WTC11 (cell line): Measurements from ENCODE around the gene DCAF11. TPM values are rescaled to one million over a fixed set of nuclear protein-coding genes. Genes with fewer than 3 reads are reported as not detected.
A peak's percentile ranks its signal among the peaks of the same experiment; 100 is the strongest.

Experiments used
- ATAC-seq: fragments of 200-7000 bp; cut with Tn5 transposase; 2 replicates; pipeline ENCODE4 v1.10.0; 2021; ENCODE audit warnings: mild to moderate bottlenecking, moderate library complexity
- CTCF ChIA-PET: fragments of 300-600 bp; sonication (Branson Sonifier 250); formaldehyde crosslinking; loops from one replicate; lab custom pipeline; 2021; ENCODE audit warnings: antibody characterized with exemption; lab: Charles Lee
- POLR2A ChIA-PET: fragments of 350-600 bp; sonication (Branson Sonifier 250); formaldehyde crosslinking; loops from one replicate; lab custom pipeline; 2021; ENCODE audit warnings: antibody characterized with exemption; lab: Charles Lee
- DNase-seq: peaks from one replicate; pipeline ENCODE4 v3.0.0; 2021; ENCODE audit warnings: low spot score
- H3K27ac Mint-ChIP-seq: 2 replicates; pipeline ENCODE4 v1.8.0; 2021; ENCODE audit warnings: mixed read lengths
- H3K27me3 Mint-ChIP-seq: 2 replicates; pipeline ENCODE4 v1.8.0; 2021; ENCODE audit warnings: low read depth, mild to moderate bottlenecking, moderate library complexity, mixed read lengths
- H3K36me3 Mint-ChIP-seq: 2 replicates; pipeline ENCODE4 v1.8.0; 2021; ENCODE audit warnings: mixed read lengths
- H3K4me1 Mint-ChIP-seq: 2 replicates; pipeline ENCODE4 v1.8.0; 2022; ENCODE audit warnings: mixed read lengths
- H3K4me3 Mint-ChIP-seq: 2 replicates; pipeline ENCODE4 v1.8.0; 2021; ENCODE audit warnings: mild to moderate bottlenecking, moderate library complexity, mixed read lengths
- H3K9me3 Mint-ChIP-seq: 2 replicates; pipeline ENCODE4 v1.8.0; 2021; ENCODE audit warnings: mixed read lengths
- AR ChIP-seq: fragments of 250-450 bp; sonication (Bioruptor Pico); IDR thresholded peaks from 2 replicates; pipeline ENCODE4 v1.9.0; 2021; ENCODE audit warnings: mild to moderate bottlenecking
- CTCF ChIP-seq: fragments of 200-600 bp; IDR thresholded peaks from 2 replicates; pipeline ENCODE4 v1.8.0; 2022; ENCODE audit warnings: antibody characterized with exemption
- FOXP1 ChIP-seq: sonication (generic); formaldehyde crosslinking; IDR thresholded peaks from 2 replicates; pipeline ENCODE4 v1.8.0; 2022; ENCODE audit warnings: missing genetic modification reagents, mild to moderate bottlenecking, moderate library complexity, borderline replicate concordance
- GTF2I ChIP-seq: fragments of 250-450 bp; sonication (Bioruptor Pico); conservative IDR thresholded peaks from 2 replicates; pipeline ENCODE4 v1.4.0; 2021; ENCODE audit warnings: mild to moderate bottlenecking
- IRF1 ChIP-seq: sonication (generic); formaldehyde crosslinking; IDR thresholded peaks from 2 replicates; pipeline ENCODE4 v1.8.0; 2023; ENCODE audit warnings: missing genetic modification reagents
- MAX ChIP-seq: sonication (generic); formaldehyde crosslinking; IDR thresholded peaks from 2 replicates; pipeline ENCODE4 v1.8.0; 2022; ENCODE audit warnings: mild to moderate bottlenecking, missing genetic modification reagents
- MLX ChIP-seq: sonication (generic); formaldehyde crosslinking; IDR thresholded peaks from 2 replicates; pipeline ENCODE4 v1.8.1; 2023; ENCODE audit warnings: mild to moderate bottlenecking, missing genetic modification reagents, moderate library complexity
- MXD4 ChIP-seq: fragments of 250-450 bp; sonication (Bioruptor Pico); IDR thresholded peaks from 2 replicates; pipeline ENCODE4 v1.8.0; 2021; ENCODE audit warnings: mild to moderate bottlenecking, moderate library complexity, borderline replicate concordance
- NFE2L1 ChIP-seq: sonication (generic); formaldehyde crosslinking; IDR thresholded peaks from 2 replicates; pipeline ENCODE4 v1.8.1; 2023; ENCODE audit warnings: missing genetic modification reagents
- NR3C1 ChIP-seq: sonication (generic); formaldehyde crosslinking; conservative IDR thresholded peaks from 2 replicates; pipeline ENCODE4 v1.8.1; 2023; ENCODE audit warnings: low read depth, mild to moderate bottlenecking, missing genetic modification reagents
- PREB ChIP-seq: sonication (generic); formaldehyde crosslinking; IDR thresholded peaks from 2 replicates; pipeline ENCODE4 v1.8.1; 2022; ENCODE audit warnings: mild to moderate bottlenecking, missing genetic modification reagents, moderate library complexity, borderline replicate concordance
- RELA ChIP-seq: sonication (generic); formaldehyde crosslinking; IDR thresholded peaks from 2 replicates; pipeline ENCODE4 v1.8.1; 2022; ENCODE audit warnings: missing genetic modification reagents, mild to moderate bottlenecking, borderline replicate concordance
- SP1 ChIP-seq: sonication (generic); formaldehyde crosslinking; conservative IDR thresholded peaks from 2 replicates; pipeline ENCODE4 v1.8.1; 2022; ENCODE audit warnings: missing genetic modification reagents
- TP53 ChIP-seq: sonication (generic); formaldehyde crosslinking; IDR thresholded peaks from 2 replicates; pipeline ENCODE4 v1.8.1; 2023; ENCODE audit warnings: mild to moderate bottlenecking, missing genetic modification reagents
- ZNF121 ChIP-seq: sonication (generic); formaldehyde crosslinking; IDR thresholded peaks from 2 replicates; pipeline ENCODE4 v1.8.0; 2023; ENCODE audit warnings: missing genetic modification reagents
- ZNF416 ChIP-seq: fragments of 250-450 bp; sonication (Bioruptor Pico); IDR thresholded peaks from 2 replicates; pipeline ENCODE4 v1.9.0; 2021; ENCODE audit warnings: mild to moderate bottlenecking, inconsistent platforms
- ZNF671 ChIP-seq: fragments of 250-450 bp; sonication (Bioruptor Pico); IDR thresholded peaks from 2 replicates; pipeline ENCODE4 v1.8.0; 2021; ENCODE audit warnings: mild to moderate bottlenecking
- total RNA-seq: library from RNA; stranded (reverse); gene quantifications from 3 replicates; pipeline ENCODE4 v1.2.3, GENCODE V29; 2021

DCAF11 gene
- total RNA-seq, 1 experiment from 2014 or later = 73.6 TPM

GRCh38 chr14:24100197-24100981, 14.2 kb upstream of the DCAF11 start:
- Mint-ChIP-seq H3K27ac (no peak overlapping the region), H3K27me3 (no peaks in the 10 kb centered on the region), H3K9me3 (peaks cover 22% of the 10 kb centered on the region)
- no peak for DNase-seq
- POLR2A ChIA-PET = interaction anchor here (1.1 kb wide), 1 partner anchor 9 kb away, joined by 3 read pairs; no protein-coding TSS in a partner anchor
- TF ChIP-seq RELA (CRISPR knock-in tag) = no peak
- no peak for TF ChIP-seq AR (CRISPR knock-in tag)
- TF ChIP-seq PREB (CRISPR knock-in tag) = 0 out of 2 replicates have a peak, but pooled peaks have one; percentile 26
- no peak for TF ChIP-seq TP53
- no peak for TF ChIP-seq ZNF671 (CRISPR knock-in tag)
- no peak for TF ChIP-seq CTCF
- TF ChIP-seq, all 79 proteins: peak for 1
- no peak for ATAC-seq
- CTCF ChIA-PET = interaction anchor here (1.0 to 1.3 kb wide), 2 partner anchors 8 to 15 kb away, joined by 3 to 7 read pairs; partner anchors contain the start of gene NRL
- Mint-ChIP-seq H3K4me1 (peaks cover 7% of the 10 kb centered on the region), H3K4me3 (no peak overlapping the region), H3K36me3 (peaks cover 56% of the 10 kb centered on the region)

GRCh38 chr14:24100982-24101494, 13.5 kb upstream of the DCAF11 start:
- H3K27me3 Mint-ChIP-seq = no peaks in the 10 kb centered on the region; the same call in 1 of the 2 replicates
- peaks cover 55% of the 10 kb centered on the region for H3K36me3 Mint-ChIP-seq
- DNase-seq = no peak
- H3K4me3 Mint-ChIP-seq = no peak overlapping the region
- ChIA-PET CTCF (interaction anchor here (1.0 to 1.3 kb wide), 2 partner anchors 8 to 14 kb away, joined by 3 to 7 read pairs; partner anchors contain the start of gene NRL), POLR2A (interaction anchor here (1.1 kb wide), 1 partner anchor 8 kb away, joined by 3 read pairs; no protein-coding TSS in a partner anchor)
- H3K4me1 Mint-ChIP-seq = 0 out of 2 replicates have a peak, but pooled peaks cover 2% of the 10 kb centered on the region
- no peak overlapping the region for H3K27ac Mint-ChIP-seq
- peaks cover 26% of the 10 kb centered on the region for H3K9me3 Mint-ChIP-seq
- no peak for TF ChIP-seq SP1 (CRISPR knock-in tag)
- TF ChIP-seq NR3C1 = no peak
- no peak for TF ChIP-seq MXD4 (CRISPR knock-in tag)
- ATAC-seq = no peak

- Mint-ChIP-seq H3K27ac (no peak overlapping the region), H3K4me3 (no peak overlapping the region), H3K9me3 (peaks cover 27% of the 10 kb centered on the region), H3K27me3 (no peaks in the 10 kb centered on the region; the same call in 1 of the 2 replicates), H3K36me3 (peaks cover 49% of the 10 kb centered on the region), H3K4me1 (no peaks in the 10 kb centered on the region)
- DNase-seq = no peak
- no peak for ATAC-seq
- ChIA-PET CTCF (interaction anchor here (1.0 kb wide), 1 partner anchor 44 kb away, joined by 3 read pairs; no protein-coding TSS in a partner anchor), POLR2A (interaction anchor here (0.6 to 5.7 kb wide), 4 partner anchors 8 to 30 kb away, joined by 3 to 29 read pairs (median 6); partner anchors contain the start of genes DCAF11, NRL and PCK2)
- no peak for TF ChIP-seq GTF2I (CRISPR knock-in tag)
- TF ChIP-seq NFE2L1 (CRISPR knock-in tag) = no peak
- no peak for TF ChIP-seq FOXP1
- TF ChIP-seq ZNF416 (CRISPR knock-in tag) = no peak
- no peak for TF ChIP-seq NR3C1
- TF ChIP-seq ZNF121 (CRISPR knock-in tag) = no peak
- TF ChIP-seq ZNF671 (CRISPR knock-in tag) = no peak
- TF ChIP-seq AR (CRISPR knock-in tag) = no peak
- TF ChIP-seq IRF1 (CRISPR knock-in tag) = no peak
- TF ChIP-seq MAX (CRISPR knock-in tag) = no peak
- no peak for TF ChIP-seq RELA (CRISPR knock-in tag)
- no peak for TF ChIP-seq MLX (CRISPR knock-in tag)
Observed at GRCh38 chr14:24102357-24103048, 12.1 kb upstream of the DCAF11 start.
